ENCODE results near the gene HOXA6.

The HOXA6 gene

GRCh38 chr7:27172823-27173510, 25.4 kb upstream of the HOXA6 start:
- no peak for DNase-seq

GRCh38 chr7:27172315-27172774, 24.8 kb upstream of the HOXA6 start:
- no peak for DNase-seq

- no peak for DNase-seq
These were observed 24.2 kb upstream of the HOXA6 start for GRCh38 chr7:27171637-27172314.

- DNase-seq = no peak
These were observed 23.7 kb upstream of the HOXA6 start for GRCh38 chr7:27171325-27171636.

GRCh38 chr7:27170426-27171324, 23.1 kb upstream of the HOXA6 start:
- no peak for DNase-seq

- no peak for DNase-seq
These were observed 22.3 kb upstream of the HOXA6 start for GRCh38 chr7:27169658-27170425.

- peak; percentile 79 for DNase-seq
These were observed 20.8 kb upstream of the HOXA6 start for GRCh38 chr7:27168265-27168947.

- DNase-seq = no peak
These were observed 20.3 kb upstream of the HOXA6 start for GRCh38 chr7:27167916-27168264.

- no peak for DNase-seq
These were observed 19.2 kb upstream of the HOXA6 start for GRCh38 chr7:27166531-27167505.

- DNase-seq = no peak
These were observed 18.5 kb upstream of the HOXA6 start for GRCh38 chr7:27165996-27166530.

- peak; percentile 75 for DNase-seq
These were observed 17.8 kb upstream of the HOXA6 start, which contains the start of gene HOXA9 for GRCh38 chr7:27165089-27165995. TSS of gene HOXA9 (minus strand) at chr7:27165537. CDS start at chr7:27165457, 80 bp downstream.

- no peak for DNase-seq
These were observed 17.0 kb upstream of the HOXA6 start for GRCh38 chr7:27164367-27165088.

GRCh38 chr7:27164045-27164366, 16.4 kb upstream of the HOXA6 start:
- no peak for DNase-seq

GRCh38 chr7:27163288-27164044, 15.9 kb upstream of the HOXA6 start:
- no peak for DNase-seq

GRCh38 chr7:27162561-27163287, 15.2 kb upstream of the HOXA6 start:
- no peak for DNase-seq

- DNase-seq = no peak
These were observed 14.4 kb upstream of the HOXA6 start for GRCh38 chr7:27161721-27162560.
